Smooth muscle cell (in vitro differentiated cells): Measurements from ENCODE around the gene ZNF710. TPM values are rescaled to one million over a fixed set of nuclear protein-coding genes. Genes with fewer than 3 reads are reported as not detected.

Experiments
- DNase-seq: peaks from one replicate; lab custom pipeline; 2025; ENCODE audit not compliant: unreplicated experiment; lab: John Stamatoyannopoulos, UW
- H2AFZ ChIP-seq: fragments of 200-600 bp; sonication (generic); 2 replicates; pipeline ENCODE4 v1.6.0; 2016; ENCODE audit warnings: antibody characterized with exemption, low read depth, mild to moderate bottlenecking
- H3F3A ChIP-seq: fragments of 200-600 bp; sonication (generic); 2 replicates; pipeline ENCODE4 v1.6.0; 2017; ENCODE audit warnings: antibody characterized with exemption, low read depth
- H3K27ac ChIP-seq: fragments of 200-600 bp; sonication (generic); 2 replicates; pipeline ENCODE4 v1.5.1; 2016; ENCODE audit warnings: low read depth, mild to moderate bottlenecking
- H3K27me3 ChIP-seq: fragments of 200-600 bp; sonication (generic); 2 replicates; pipeline ENCODE4 v1.6.1; 2016; ENCODE audit warnings: low read depth, mild to moderate bottlenecking
- H3K36me3 ChIP-seq: fragments of 200-600 bp; sonication (generic); 2 replicates; pipeline ENCODE4 v1.5.1; 2016; ENCODE audit warnings: low read depth
- H3K4me1 ChIP-seq: fragments of 200-600 bp; sonication (generic); 2 replicates; pipeline ENCODE4 v1.5.1; 2016; ENCODE audit warnings: low read depth
- H3K4me2 ChIP-seq: fragments of 200-600 bp; sonication (generic); 2 replicates; pipeline ENCODE4 v1.6.0; 2016; ENCODE audit warnings: mild to moderate bottlenecking
- H3K4me3 ChIP-seq: fragments of 200-600 bp; sonication (generic); 2 replicates; pipeline ENCODE4 v1.5.1; 2016; ENCODE audit warnings: mild to moderate bottlenecking
- H3K79me2 ChIP-seq: fragments of 200-600 bp; sonication (generic); 2 replicates; pipeline ENCODE4 v1.6.0; 2016; ENCODE audit warnings: low read depth, mild to moderate bottlenecking
- H3K9ac ChIP-seq: fragments of 200-600 bp; sonication (generic); 2 replicates; pipeline ENCODE4 v1.6.0; 2016; ENCODE audit warnings: low read depth
- H3K9me3 ChIP-seq: fragments of 200-600 bp; sonication (generic); replicated peaks from 2 replicates; pipeline ENCODE4 v1.5.1; 2016; ENCODE audit warnings: low read depth
- H4K20me1 ChIP-seq: fragments of 200-600 bp; sonication (generic); 2 replicates; pipeline ENCODE4 v1.6.0; 2016; ENCODE audit warnings: low read depth
- WGBS: methylation state at CpG from one replicate; pipeline ENCODE4 v1.1.7; 2016; ENCODE audit warnings: low lambda C conversion rate; 5-methylcytosine and 5-hydroxymethylcytosine counted together
- polyA plus RNA-seq: library from polyadenylated mRNA; unstranded; fragments of >200 nt; fragmentation: Nextera tagmentation; extraction: Ambion mirVana; gene quantifications from 2 replicates; pipeline ENCODE4 v1.2.1, GENCODE V29; 2016
- total RNA-seq: library from RNA; depleted of rRNA; stranded (reverse); fragments of >200 nt; gene quantifications from 2 replicates; pipeline ENCODE4 v1.2.3, GENCODE V29; 2014
- TF ChIP-seq, protein P1 (sequence below): fragments of 200-600 bp; sonication (generic); IDR thresholded peaks from 2 replicates; pipeline ENCODE4 v1.5.1; 2017; ENCODE audit warnings: borderline replicate concordance, mild to moderate bottlenecking, antibody characterized with exemption; ENCODE audit not compliant: insufficient read depth, poor library complexity, severe bottlenecking

The ZNF710 gene
- total and polyA plus RNA-seq, 2 experiments from 2014 or later: 8.6 to 10.4 TPM

- Histone ChIP-seq H4K20me1 (peaks cover 30% of the 10 kb centered on the region), H3K27me3 (no peaks in the 10 kb centered on the region), H3K9ac (no peak overlapping the region), H3K79me2 (peaks cover 78% of the 10 kb centered on the region), H3K4me1 (peaks cover 31% of the 10 kb centered on the region), H3F3A (peaks cover 22% of the 10 kb centered on the region), H3K4me3 (no peak overlapping the region), H3K9me3 (no peaks in the 10 kb centered on the region), H3K27ac (peak overlapping the region; percentile 98), H3K4me2 (no peak overlapping the region), H2AFZ (no peak overlapping the region), H3K36me3 (peaks cover 5% of the 10 kb centered on the region)
- TF ChIP-seq, protein P1, sequence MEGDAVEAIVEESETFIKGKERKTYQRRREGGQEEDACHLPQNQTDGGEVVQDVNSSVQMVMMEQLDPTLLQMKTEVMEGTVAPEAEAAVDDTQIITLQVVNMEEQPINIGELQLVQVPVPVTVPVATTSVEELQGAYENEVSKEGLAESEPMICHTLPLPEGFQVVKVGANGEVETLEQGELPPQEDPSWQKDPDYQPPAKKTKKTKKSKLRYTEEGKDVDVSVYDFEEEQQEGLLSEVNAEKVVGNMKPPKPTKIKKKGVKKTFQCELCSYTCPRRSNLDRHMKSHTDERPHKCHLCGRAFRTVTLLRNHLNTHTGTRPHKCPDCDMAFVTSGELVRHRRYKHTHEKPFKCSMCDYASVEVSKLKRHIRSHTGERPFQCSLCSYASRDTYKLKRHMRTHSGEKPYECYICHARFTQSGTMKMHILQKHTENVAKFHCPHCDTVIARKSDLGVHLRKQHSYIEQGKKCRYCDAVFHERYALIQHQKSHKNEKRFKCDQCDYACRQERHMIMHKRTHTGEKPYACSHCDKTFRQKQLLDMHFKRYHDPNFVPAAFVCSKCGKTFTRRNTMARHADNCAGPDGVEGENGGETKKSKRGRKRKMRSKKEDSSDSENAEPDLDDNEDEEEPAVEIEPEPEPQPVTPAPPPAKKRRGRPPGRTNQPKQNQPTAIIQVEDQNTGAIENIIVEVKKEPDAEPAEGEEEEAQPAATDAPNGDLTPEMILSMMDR: no peak
- DNase-seq: no peak
- 73% methylated on average over 4 of the region's 4 CpGs for WGBS
These were observed 5.3 kb downstream of the ZNF710 start for GRCh38 chr15:90006217-90007075.

DNA sequence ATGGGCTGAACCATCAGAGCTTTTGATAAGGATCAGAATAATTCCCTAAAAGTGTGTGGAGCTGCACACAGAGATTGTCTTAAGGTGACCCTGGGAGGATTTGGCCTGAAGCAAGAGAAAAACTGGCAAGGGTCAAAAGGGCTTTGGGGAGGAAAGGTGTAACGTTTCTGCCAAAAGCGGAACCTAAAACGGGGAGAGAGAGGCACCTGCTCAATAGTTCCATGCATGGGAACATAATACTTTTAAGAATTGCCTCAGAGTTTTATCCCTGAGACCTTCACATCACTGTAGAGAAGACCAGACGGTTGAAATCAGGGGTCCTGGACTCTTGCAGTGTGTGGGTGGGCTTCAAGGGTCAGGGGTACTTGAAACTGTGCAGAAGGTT, 5.9 kb downstream of the ZNF710 start:
- 92% methylated on average over 4 of the region's 4 CpGs for WGBS
- Histone ChIP-seq H3F3A (peaks cover 22% of the 10 kb centered on the region), H3K27me3 (no peaks in the 10 kb centered on the region), H4K20me1 (peaks cover 30% of the 10 kb centered on the region), H3K4me3 (no peak overlapping the region), H3K4me2 (no peak overlapping the region), H3K9ac (no peak overlapping the region), H3K4me1 (peaks cover 31% of the 10 kb centered on the region), H3K36me3 (peaks cover 6% of the 10 kb centered on the region), H3K9me3 (peaks cover 5% of the 10 kb centered on the region), H3K27ac (no peak overlapping the region), H2AFZ (no peak overlapping the region), H3K79me2 (peaks cover 85% of the 10 kb centered on the region)
- TF ChIP-seq, protein P1: no peak
- no peak for DNase-seq

DNA sequence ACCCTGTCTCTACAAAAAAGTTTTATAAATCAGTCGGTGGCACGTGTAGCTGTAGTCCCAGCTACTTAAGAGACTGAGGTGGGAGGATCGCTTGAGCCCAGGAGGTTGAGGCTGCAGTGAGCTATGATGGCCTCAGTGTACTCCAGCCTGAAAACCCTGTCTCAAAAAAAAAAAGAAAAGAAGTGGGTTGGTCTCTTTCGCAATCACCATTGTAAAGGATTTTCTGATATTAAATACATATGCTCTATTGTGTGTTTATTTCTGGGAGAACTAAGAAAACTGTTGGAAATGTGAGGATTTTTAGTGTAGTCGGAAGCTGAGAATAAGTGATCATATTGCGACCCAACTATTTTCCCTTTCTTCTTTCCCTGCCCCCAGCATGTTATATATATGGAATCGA, 7.5 kb downstream of the ZNF710 start:
- WGBS: 98% methylated on average over 7 of the region's 7 CpGs
- DNase-seq: no peak
- Histone ChIP-seq H3F3A (peaks cover 10% of the 10 kb centered on the region), H4K20me1 (peaks cover 30% of the 10 kb centered on the region), H3K9me3 (peaks cover 5% of the 10 kb centered on the region), H3K27me3 (no peaks in the 10 kb centered on the region), H2AFZ (no peak overlapping the region), H3K27ac (no peak overlapping the region), H3K79me2 (peaks cover 85% of the 10 kb centered on the region), H3K4me3 (no peak overlapping the region), H3K9ac (no peak overlapping the region), H3K4me2 (no peak overlapping the region), H3K36me3 (peaks cover 6% of the 10 kb centered on the region), H3K4me1 (peaks cover 19% of the 10 kb centered on the region)
- TF ChIP-seq, protein P1: no peak
